Lung (tissue), 12 donors: ENCODE measurements around the gene AOAH. TPM values are rescaled to one million over a fixed set of nuclear protein-coding genes. Genes with fewer than 3 reads are reported as not detected.
"Not testable (repeated sequence)": the region's sequence is repeated elsewhere in the genome, so short reads cannot be mapped to it uniquely, and the experiment has no call there.

Experiments used
- ATAC-seq: fragments of 200-7000 bp; cut with Tn5 transposase; one replicate; pipeline ENCODE4 v1.9.1; 2020; ENCODE audit warnings: moderate number of reproducible peaks; ENCODE audit not compliant: insufficient read depth, low FRiP score
- DNase-seq, 3 donors: peaks; one replicate each; pipeline ENCODE4 v3.0.0-alpha.2; 2013 to 2017
- H3K27ac ChIP-seq, 2 donors: one replicate each; pipeline ENCODE4 v1.5.1; 2013; ENCODE audit warnings: mild to moderate bottlenecking in 2 of 2, moderate library complexity in 2 of 2, control low read depth in 1 of 2, inconsistent platforms in 1 of 2, low read depth in 1 of 2, low read length in 1 of 2
- H3K27me3 ChIP-seq, 3 donors: one replicate each; pipeline ENCODE4 v1.5.1; 2013; ENCODE audit warnings: low read length in 2 of 3; ENCODE audit not compliant: control insufficient read depth in 3 of 3, insufficient read depth in 3 of 3
- H3K36me3 ChIP-seq, 4 donors: one replicate each; pipeline ENCODE4 v1.5.1; 2013; ENCODE audit warnings: low read length in 4 of 4, mild to moderate bottlenecking in 1 of 4, moderate library complexity in 1 of 4; ENCODE audit not compliant: control insufficient read depth in 4 of 4, insufficient read depth in 4 of 4
- H3K4me1 ChIP-seq, 5 donors: one replicate each; pipeline ENCODE4 v1.5.1; 2013; ENCODE audit warnings: low read length in 5 of 5, mild to moderate bottlenecking in 2 of 5, moderate library complexity in 1 of 5; ENCODE audit not compliant: control insufficient read depth in 5 of 5, insufficient read depth in 5 of 5
- H3K4me3 ChIP-seq: one replicate; pipeline ENCODE4 v1.5.1; 2013; ENCODE audit warnings: mild to moderate bottlenecking, control low read depth, moderate library complexity
- H3K9ac ChIP-seq, 2 donors: one replicate each; pipeline ENCODE4 v1.5.1; 2013; ENCODE audit warnings: low read length in 2 of 2, control low read depth in 1 of 2; ENCODE audit not compliant: insufficient read depth in 1 of 2
- H3K9me3 ChIP-seq, 4 donors: one replicate each; pipeline ENCODE4 v1.5.1; 2013; ENCODE audit warnings: low read length in 3 of 4, mild to moderate bottlenecking in 1 of 4, moderate library complexity in 1 of 4; ENCODE audit not compliant: control insufficient read depth in 4 of 4, insufficient read depth in 3 of 4
- CTCF ChIP-seq: IDR thresholded peaks from 2 replicates; pipeline ENCODE4 v1.5.1; 2012; ENCODE audit warnings: mild to moderate bottlenecking; ENCODE audit errors: control extremely low read depth, extremely low read depth
- WGBS, 2 donors: extraction: QIAGEN DNeasy Blood & Tissue Kit; methylation state at CpG; one replicate each; pipeline ENCODE4 v1.1.7; 2013; 5-methylcytosine and 5-hydroxymethylcytosine counted together
- polyA plus RNA-seq, 2 donors: library from polyadenylated mRNA; stranded (reverse); fragments of 200-250 nt; gene quantifications; one replicate each; pipeline ENCODE4 v1.2.1, GENCODE V29; 2013
- total RNA-seq, 2 donors: library from RNA; depleted of rRNA in 1 of 2; stranded (reverse); fragments of >200 nt in 1 of 2; gene quantifications; one replicate each; pipeline ENCODE4 v1.2.1, GENCODE V29; 2014 to 2021
- donor health status: control.
- donor health status: control.
- donor health status: Bipolar disorder and iron deficiency.
- donor health status: healthy.
- donor health status: DM: yes; HTN: yes; CAD: no.

The AOAH gene
- total and polyA plus RNA-seq, 4 donors = 4.7 to 36.4 (median 29.0) TPM

DNA sequence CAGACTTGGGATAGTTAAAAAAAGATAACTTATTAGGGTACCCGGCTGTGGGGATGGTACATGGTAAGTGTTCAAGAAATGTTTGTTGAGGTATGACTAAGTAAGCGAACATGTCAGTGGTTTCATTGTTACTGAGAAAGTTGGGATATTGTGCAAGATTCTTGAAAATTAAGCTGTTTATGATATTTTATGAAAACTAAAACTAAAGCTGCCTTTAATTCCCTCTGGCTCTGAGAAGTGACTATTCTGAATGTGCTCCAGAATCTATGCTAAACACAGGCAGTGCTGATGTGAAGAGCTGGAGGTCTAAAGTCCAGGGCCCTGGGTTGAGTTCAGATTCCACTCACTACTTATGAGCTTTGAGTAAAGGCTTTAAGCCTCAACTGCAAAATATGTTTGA lies 72.9 kb downstream of the AOAH start:
- ATAC-seq (no peak), DNase-seq (no peak)
- Histone ChIP-seq H3K9ac (no peak overlapping the region), H3K4me3 (no peak overlapping the region), H3K27ac (no peak overlapping the region), H3K4me1 (no peaks in the 10 kb centered on the region), H3K27me3 (no peaks in the 10 kb centered on the region), H3K36me3 (no peaks in the 10 kb centered on the region), H3K9me3 (no peaks in the 10 kb centered on the region)
- 70 to 79% methylated on average over 2 of the region's 2 CpGs for WGBS, 2 donors
- TF ChIP-seq CTCF = no peak

DNA sequence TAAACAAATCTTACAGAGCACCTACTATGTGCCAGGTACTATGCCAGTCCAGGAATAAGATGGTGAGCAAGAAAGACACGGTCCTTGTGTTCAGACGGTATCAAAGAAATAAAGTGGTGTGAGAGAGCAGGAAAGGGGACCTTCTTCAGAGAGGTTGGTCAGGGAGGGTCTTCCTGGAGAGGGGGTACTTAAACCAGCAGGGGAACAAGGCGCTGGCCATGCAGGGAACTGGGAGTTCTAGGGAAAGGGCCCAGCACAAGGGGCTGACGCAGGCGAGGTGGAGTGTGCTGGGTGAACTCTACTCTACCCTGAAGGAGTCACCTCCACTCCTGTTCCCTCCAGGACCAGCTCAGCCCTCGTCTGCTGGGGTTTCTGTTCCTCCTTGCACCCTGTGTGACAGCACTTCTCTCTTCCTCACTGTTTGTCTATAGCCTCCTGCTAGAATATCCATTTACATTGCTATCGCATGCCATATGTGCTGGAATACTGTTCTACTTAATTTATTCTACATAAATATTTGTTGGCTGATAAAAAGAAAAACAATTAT lies 73.5 kb downstream of the AOAH start:
- no peaks in the 10 kb centered on the region for H3K4me1 ChIP-seq
- WGBS, 2 donors = 86 to 87% methylated on average over 7 of the region's 7 CpGs
- no peaks in the 10 kb centered on the region for H3K36me3 ChIP-seq
- no peak overlapping the region for H3K27ac ChIP-seq
- no peak for DNase-seq
- no peak overlapping the region for H3K9ac ChIP-seq
- H3K27me3 ChIP-seq = no peaks in the 10 kb centered on the region
- no peak for ATAC-seq
- TF ChIP-seq CTCF = no peak
- no peak overlapping the region for H3K4me3 ChIP-seq
- no peaks in the 10 kb centered on the region for H3K9me3 ChIP-seq

GRCh38 chr7:36650320-36650719 lies 74.0 kb downstream of the AOAH start:
- DNase-seq (no peak), ATAC-seq (no peak)
- no peaks in the 10 kb centered on the region for H3K36me3 ChIP-seq
- no peak for TF ChIP-seq CTCF
- H3K27ac ChIP-seq = no peak overlapping the region
- 91 to 94% methylated on average over 4 of the region's 4 CpGs for WGBS, 2 donors
- H3K4me1 ChIP-seq = no peaks in the 10 kb centered on the region
- no peak overlapping the region for H3K4me3 ChIP-seq
- H3K27me3 ChIP-seq = no peaks in the 10 kb centered on the region
- H3K9me3 ChIP-seq = no peaks in the 10 kb centered on the region
- no peak overlapping the region for H3K9ac ChIP-seq

DNA sequence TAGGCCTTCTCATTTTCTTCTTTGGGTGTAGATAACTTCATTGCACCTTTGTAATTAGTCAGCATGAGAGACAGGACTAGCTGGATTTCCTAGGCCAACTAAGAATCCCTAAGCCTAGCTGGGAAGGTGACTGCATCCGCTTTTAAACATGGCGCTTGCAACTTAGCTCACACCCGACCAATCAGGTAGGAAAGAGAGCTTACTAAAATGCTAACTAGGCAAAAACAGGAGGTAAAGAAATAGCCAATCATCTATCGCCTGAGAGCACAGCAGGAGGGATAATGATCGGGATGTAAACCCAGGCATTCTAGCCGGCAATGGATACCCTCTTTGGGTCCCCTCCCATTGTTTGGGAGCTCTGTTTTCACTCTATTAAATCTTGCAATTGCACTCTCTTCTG lies 75.0 kb downstream of the AOAH start:
- not testable (repeated sequence) for H3K36me3 ChIP-seq, DNase-seq, H3K4me3 ChIP-seq, H3K27ac ChIP-seq, H3K4me1 ChIP-seq, H3K27me3 ChIP-seq, H3K9ac ChIP-seq, ATAC-seq, H3K9me3 ChIP-seq
- WGBS, 2 donors = 97 to 98% methylated on average over 6 of the region's 6 CpGs
